NB4 (cell line): ENCODE results near the gene IL15RA.

Source experiments
- CTCF ChIP-seq: IDR thresholded peaks from one replicate; pipeline ENCODE4 v1.5.1; 2012; ENCODE audit warnings: low read depth, low read length
- MAX ChIP-seq: IDR thresholded peaks from 2 replicates; pipeline ENCODE4 v1.6.1; 2011; ENCODE audit warnings: low read depth, low read length
- POLR2A ChIP-seq: IDR thresholded peaks from 2 replicates; pipeline ENCODE4 v1.6.1; 2011; ENCODE audit warnings: mild to moderate bottlenecking; ENCODE audit not compliant: insufficient read length; ENCODE audit errors: extremely low read depth

GRCh38 chr10:5976512-5977470 lies 552 bp downstream of the IL15RA start:
- TF ChIP-seq MAX (no peak), CTCF (no peak), POLR2A (no peak)
